NCI-H524 (cell line): ENCODE results near the gene ADGRB3.
"Not testable (repeated sequence)": the region's sequence is repeated elsewhere in the genome, so short reads cannot be mapped to it uniquely, and the experiment has no call there.

Experiments
- DNase-seq, 2 experiments: peaks; one replicate each; lab custom pipeline; 2025; lab: John Stamatoyannopoulos, UW

ADGRB3 gene

DNA sequence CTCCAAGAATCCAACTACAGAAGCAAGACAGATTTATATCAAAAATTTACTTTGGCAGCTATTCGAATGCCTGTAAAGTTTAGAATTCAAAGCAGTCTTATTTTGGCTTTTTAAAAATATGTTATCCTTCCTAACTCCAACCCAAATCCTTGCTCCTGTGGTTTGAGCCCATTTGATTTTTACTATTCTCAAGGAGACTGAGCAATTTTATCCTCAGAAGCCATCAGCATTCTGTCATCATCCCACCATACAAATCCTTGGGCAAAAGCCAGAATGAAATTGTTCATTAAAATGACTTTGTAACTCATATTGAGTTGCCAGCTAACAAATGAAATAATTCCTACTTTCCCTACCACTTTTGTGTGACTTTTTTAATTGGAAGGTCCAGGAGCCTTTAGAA lies 392.8 kb downstream of the ADGRB3 start:
- DNase-seq, result no peak

DNA sequence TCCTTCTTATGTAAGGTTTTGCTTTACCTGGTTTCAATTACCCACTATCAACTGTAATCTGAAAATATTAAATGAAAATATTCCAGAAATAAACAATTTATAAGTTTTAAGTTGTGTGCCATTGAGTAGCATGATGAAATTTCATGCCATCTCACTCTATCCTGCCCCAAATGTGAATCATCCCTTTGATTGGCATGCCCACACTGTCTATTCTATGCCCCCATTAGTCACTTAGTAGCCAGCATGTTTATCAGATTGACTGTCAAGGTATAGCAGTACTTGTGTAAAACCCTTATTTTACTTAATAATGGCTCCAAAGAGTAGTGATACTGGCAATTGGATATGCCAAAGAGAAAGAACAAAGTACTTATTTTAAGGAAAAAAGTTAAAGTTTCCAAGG lies 403.8 kb downstream of the ADGRB3 start:
- DNase-seq, result no peak

GRCh38 chr6:69042297-69042696 lies 407.2 kb downstream of the ADGRB3 start:
- DNase-seq, result no peak

DNA sequence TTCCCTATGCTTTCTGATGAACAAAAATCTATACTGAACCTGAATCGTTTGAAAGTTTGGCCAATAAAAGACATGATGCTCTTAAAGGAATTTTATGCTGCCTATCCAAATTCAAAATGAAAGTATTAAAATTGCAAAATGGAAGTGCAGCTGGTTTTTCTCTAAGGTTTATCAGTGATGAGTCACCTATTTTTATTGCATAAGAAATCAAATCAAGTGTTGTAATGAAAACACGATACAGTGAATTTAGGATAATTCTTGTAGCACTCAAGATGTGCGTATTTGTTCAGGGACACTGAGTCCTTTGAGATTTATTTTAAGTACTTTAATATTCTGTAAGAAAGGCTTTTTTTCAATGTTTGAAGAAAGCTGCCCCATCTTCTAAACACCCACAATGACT lies 409.5 kb downstream of the ADGRB3 start:
- DNase-seq, result no peak

GRCh38 chr6:69059413-69059812 lies 424.3 kb downstream of the ADGRB3 start:
- no peak for DNase-seq

- no peak for DNase-seq
These were observed 426.0 kb downstream of the ADGRB3 start for GRCh38 chr6:69061066-69061465.

DNA sequence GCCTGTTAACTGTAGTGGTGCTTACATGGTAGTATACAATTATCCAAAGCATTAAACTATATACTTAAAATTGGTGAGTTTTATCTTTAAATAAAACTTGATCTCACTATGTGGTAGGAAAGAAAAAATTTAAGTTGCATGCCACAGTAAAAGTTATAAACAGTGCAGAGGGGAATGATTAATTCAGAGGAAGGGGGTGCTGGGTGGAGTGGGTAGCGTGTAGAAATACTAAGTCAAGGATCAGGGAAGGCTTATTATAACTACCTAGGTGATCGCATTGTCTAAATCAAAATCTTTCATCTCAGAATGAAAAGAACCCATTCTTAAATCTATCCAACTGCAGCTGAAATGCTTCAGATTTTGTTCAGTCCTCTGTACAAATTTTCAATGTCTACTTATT lies 428.3 kb downstream of the ADGRB3 start:
- DNase-seq, result no peak

GRCh38 chr6:69064226-69064625 lies 429.1 kb downstream of the ADGRB3 start:
- DNase-seq, result no peak

- no peak for DNase-seq
These were observed 434.8 kb downstream of the ADGRB3 start for GRCh38 chr6:69069881-69070280.

DNA sequence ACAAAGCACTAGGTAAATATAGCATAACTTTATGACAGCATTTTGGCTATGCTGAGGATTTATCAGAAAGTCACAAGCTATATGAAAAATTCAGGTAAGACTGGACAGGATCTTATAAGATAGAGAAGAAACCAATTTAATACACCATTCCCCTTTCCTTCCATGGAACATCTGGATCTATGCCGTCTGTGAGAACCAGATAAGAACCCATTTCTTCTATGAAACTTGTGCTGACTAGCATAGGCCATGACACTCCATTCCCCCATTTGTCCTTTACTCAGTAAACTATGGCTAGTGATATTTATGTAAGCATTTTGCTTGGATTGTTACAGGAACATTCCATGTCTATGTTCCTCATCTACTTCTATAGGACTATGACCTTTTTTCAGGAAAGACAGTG lies 437.7 kb downstream of the ADGRB3 start:
- no peak for DNase-seq

GRCh38 chr6:69084746-69085335 lies 449.8 kb downstream of the ADGRB3 start:
- DNase-seq, result no peak

DNA sequence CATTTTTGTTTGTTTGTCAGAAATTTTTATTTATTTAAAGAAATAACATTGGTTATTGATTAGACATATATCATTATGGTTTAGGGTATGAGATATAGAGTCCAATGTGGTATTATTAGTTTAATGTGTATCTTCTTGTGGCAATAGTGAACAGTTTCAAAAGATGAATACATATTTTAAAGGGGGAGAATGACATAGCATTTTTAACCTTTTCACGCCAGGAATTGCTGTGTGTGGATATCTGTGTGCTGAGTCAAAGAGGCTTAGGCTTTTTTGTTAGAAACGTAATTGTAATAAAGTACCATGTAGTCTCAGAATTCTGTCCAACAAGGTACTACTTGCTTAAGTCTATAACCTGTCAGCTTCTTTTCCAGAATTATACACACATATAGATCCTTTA lies 451.6 kb downstream of the ADGRB3 start:
- DNase-seq, result no peak

GRCh38 chr6:69089539-69089938 lies 454.5 kb downstream of the ADGRB3 start:
- DNase-seq, result no peak

- DNase-seq, result no peak
These were observed 455.1 kb downstream of the ADGRB3 start for GRCh38 chr6:69090132-69090531.

GRCh38 chr6:69096681-69097080 lies 461.6 kb downstream of the ADGRB3 start:
- DNase-seq, result no peak

DNA sequence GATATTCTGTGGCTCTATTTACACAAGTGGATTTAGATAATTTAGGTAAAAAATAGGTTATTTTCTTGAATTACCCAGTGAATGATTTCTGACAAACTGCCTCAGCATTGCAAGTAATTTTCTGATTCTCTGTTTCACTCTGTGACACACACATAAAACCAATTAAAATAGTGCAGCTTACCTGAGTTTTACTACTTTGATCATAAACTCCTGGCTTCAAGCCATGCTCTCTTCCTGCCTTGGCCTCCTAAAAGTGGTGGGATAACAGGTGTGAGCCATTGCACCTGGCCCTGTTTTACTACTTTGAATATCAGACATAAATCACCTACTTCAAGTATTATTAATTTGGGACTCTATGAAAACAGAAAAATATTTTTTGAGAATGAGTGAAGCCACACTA lies 462.9 kb downstream of the ADGRB3 start:
- no peak for DNase-seq

DNA sequence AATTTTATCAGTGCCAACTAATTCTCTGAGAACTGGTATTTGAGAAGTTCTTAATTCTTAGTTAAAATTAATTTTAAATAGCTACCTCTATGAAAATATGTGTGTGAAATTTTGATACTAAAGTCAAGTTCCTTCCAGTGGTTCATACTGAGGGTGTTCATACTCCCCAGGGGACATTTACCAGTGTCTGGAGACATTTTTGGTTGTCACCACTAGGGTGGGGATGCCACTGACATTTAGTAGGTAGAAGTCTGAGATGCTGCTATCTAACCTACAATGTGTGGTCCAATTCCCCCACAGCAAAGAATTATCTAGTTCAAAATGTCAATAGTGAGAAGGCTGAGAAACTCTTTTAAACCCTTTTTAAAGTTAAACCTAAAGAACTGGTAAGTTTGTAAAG lies 463.8 kb downstream of the ADGRB3 start:
- no peak for DNase-seq

GRCh38 chr6:69100772-69101171 lies 465.7 kb downstream of the ADGRB3 start:
- no peak for DNase-seq

- DNase-seq, result no peak
These were observed 467.3 kb downstream of the ADGRB3 start for GRCh38 chr6:69102416-69102815.

DNA sequence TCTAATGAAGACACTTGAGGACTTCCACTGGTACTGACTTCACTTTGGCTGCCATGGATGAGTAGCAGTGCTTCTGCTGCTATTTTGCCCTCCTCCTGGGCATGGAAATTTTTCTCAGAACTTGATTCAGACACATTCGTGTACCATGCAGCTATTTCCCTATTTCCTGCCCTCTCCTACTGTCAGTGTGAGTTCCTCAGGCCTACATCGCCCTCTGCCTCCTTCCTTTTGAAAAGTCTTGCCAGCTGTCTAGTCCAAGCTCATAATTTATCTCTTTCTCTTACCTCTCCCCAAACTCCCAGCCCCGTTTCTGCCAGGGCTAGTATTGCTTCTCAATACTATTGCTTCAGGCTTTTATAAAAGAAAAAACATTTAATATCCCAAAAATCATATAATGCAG lies 470.2 kb downstream of the ADGRB3 start:
- DNase-seq, result peak in 1 of 2 experiments; percentile 3

DNA sequence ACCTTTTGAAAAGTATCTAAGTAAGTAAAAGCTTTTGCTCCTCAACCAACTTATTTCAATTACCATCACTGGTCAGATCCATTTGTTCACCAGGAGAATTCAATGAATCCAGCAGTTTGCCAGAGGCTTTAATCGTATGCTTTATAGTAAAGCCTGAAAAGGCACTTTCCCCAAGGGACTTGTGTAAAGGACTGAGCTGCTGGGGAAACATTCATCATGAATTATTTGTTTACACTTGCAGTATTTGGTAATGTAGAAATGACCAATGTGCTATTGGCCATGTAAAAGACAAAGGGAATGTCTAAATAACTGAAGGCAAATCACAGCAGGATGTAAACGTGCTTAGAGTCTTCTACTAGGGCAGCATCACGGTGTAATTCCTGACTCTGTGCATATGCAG lies 471.4 kb downstream of the ADGRB3 start:
- DNase-seq, result no peak

DNA sequence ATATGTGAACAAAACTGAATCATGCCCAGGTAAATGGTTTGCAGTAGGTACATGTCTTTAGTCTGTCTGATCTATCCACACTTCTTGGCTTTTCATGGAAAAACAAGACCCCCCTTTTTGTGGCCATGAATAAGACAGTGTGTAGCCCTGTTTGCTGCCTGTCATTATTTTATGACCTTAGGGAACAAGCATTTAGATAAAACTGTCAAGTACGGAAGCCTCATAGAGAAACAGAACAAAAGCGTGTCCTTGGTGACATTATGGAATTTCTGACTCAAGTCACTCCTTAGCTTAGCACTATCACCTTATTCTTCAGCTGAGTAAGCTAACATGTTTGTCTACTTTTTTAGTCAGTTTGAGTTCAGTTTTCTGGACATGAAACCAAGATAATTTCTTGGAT lies 476.2 kb downstream of the ADGRB3 start:
- no peak for DNase-seq

DNA sequence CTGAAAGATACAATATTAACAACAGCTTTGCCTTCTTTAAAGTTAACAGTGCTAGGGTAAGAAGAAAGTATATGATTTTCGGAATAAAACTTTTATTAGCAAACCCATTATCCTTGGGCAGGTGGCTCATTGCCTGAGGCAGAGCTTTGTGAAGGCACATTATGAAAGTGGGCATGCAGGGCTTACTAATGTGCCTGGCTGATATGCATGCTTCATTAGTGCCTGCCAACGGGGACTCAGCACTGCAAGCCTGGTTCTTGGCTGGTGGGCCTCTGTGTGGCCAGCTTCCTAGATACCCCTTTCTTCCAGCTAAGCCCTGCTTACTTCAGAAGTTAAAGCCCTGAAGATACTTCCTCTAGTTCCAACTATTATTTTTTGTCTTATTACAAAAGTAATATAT lies 481.6 kb downstream of the ADGRB3 start:
- DNase-seq, result no peak

GRCh38 chr6:69121461-69122406 lies 486.7 kb downstream of the ADGRB3 start:
- DNase-seq, result not testable (repeated sequence)
